Hepatocyte (in vitro differentiated cells): ENCODE data around the gene DPM1. TPM values are rescaled to one million over a fixed set of nuclear protein-coding genes. Genes with fewer than 3 reads are reported as not detected.

Source experiments
- DNase-seq: peaks from one replicate; pipeline ENCODE4 v3.0.0-alpha.2; 2016; ENCODE audit warnings: low spot score
- H2AFZ ChIP-seq: fragments of 200-600 bp; sonication (generic); 2 replicates; pipeline ENCODE4 v1.6.0; 2016; ENCODE audit warnings: antibody characterized with exemption, mild to moderate bottlenecking
- H3K27ac ChIP-seq: fragments of 200-600 bp; sonication (generic); 2 replicates; pipeline ENCODE4 v1.5.1; 2016; ENCODE audit warnings: mild to moderate bottlenecking
- H3K27me3 ChIP-seq: fragments of 200-600 bp; sonication (generic); 2 replicates; pipeline ENCODE4 v1.6.1; 2016
- H3K36me3 ChIP-seq: fragments of 200-600 bp; sonication (generic); replicated peaks from 2 replicates; pipeline ENCODE4 v1.5.1; 2016; ENCODE audit warnings: low read depth; ENCODE audit not compliant: insufficient read depth
- H3K4me1 ChIP-seq: fragments of 200-600 bp; sonication (generic); 2 replicates; pipeline ENCODE4 v1.5.1; 2016; ENCODE audit warnings: mild to moderate bottlenecking, moderate library complexity; ENCODE audit not compliant: insufficient read depth
- H3K4me2 ChIP-seq: fragments of 200-600 bp; sonication (generic); 2 replicates; pipeline ENCODE4 v1.6.0; 2016
- H3K4me3 ChIP-seq: fragments of 200-600 bp; sonication (generic); 2 replicates; pipeline ENCODE4 v1.5.1; 2016; ENCODE audit warnings: mild to moderate bottlenecking
- H3K79me2 ChIP-seq: fragments of 200-600 bp; sonication (generic); 2 replicates; pipeline ENCODE4 v1.6.0; 2017; ENCODE audit warnings: mild to moderate bottlenecking
- H3K9me2 ChIP-seq: fragments of 200-600 bp; sonication (generic); replicated peaks from 2 replicates; pipeline ENCODE4 v1.6.0; 2017; ENCODE audit warnings: mild to moderate bottlenecking; ENCODE audit not compliant: insufficient read depth
- H3K9me3 ChIP-seq: fragments of 200-600 bp; sonication (generic); 2 replicates; pipeline ENCODE4 v1.5.1; 2016; ENCODE audit warnings: low read depth, mild to moderate bottlenecking
- H4K20me1 ChIP-seq: fragments of 200-600 bp; sonication (generic); 2 replicates; pipeline ENCODE4 v1.6.0; 2016; ENCODE audit warnings: mild to moderate bottlenecking; ENCODE audit not compliant: insufficient read depth, poor library complexity, severe bottlenecking
- CTCF ChIP-seq: fragments of 200-600 bp; sonication (generic); IDR thresholded peaks from 2 replicates; pipeline ENCODE4 v1.5.1; 2016; ENCODE audit warnings: antibody characterized with exemption, mild to moderate bottlenecking; ENCODE audit not compliant: poor library complexity
- EZH2 ChIP-seq: fragments of 200-600 bp; sonication (generic); IDR thresholded peaks from 2 replicates; pipeline ENCODE4 v1.6.1; 2016; ENCODE audit warnings: antibody characterized with exemption, mild to moderate bottlenecking, borderline replicate concordance
- EZH2phosphoT487 ChIP-seq: fragments of 200-600 bp; sonication (generic); IDR thresholded peaks from one replicate; pipeline ENCODE4 v1.6.1; 2018; ENCODE audit warnings: antibody characterized with exemption, mild to moderate bottlenecking, low read depth, moderate library complexity; ENCODE audit not compliant: unreplicated experiment, severe bottlenecking
- WGBS: methylation state at CpG from one replicate; pipeline ENCODE4 v1.1.6; 2016; ENCODE audit warnings: low lambda C conversion rate; ENCODE audit errors: missing lambda C conversion rate; 5-methylcytosine and 5-hydroxymethylcytosine counted together
- polyA plus RNA-seq: library from polyadenylated mRNA; unstranded; fragments of >200 nt; fragmentation: Nextera tagmentation; extraction: Ambion mirVana; gene quantifications from 2 replicates; pipeline ENCODE4 v1.2.1, GENCODE V29; 2016
- total RNA-seq: library from RNA; depleted of rRNA; stranded (reverse); fragments of >200 nt; gene quantifications from 2 replicates; pipeline ENCODE4 v1.2.3, GENCODE V29; 2014

DPM1 gene
- total and polyA plus RNA-seq, 2 experiments from 2014 or later, result 72.9 to 84.3 TPM

GRCh38 chr20:50953821-50954220, 4.5 kb downstream of the DPM1 start:
- H3K9me2 ChIP-seq, result no peaks in the 10 kb centered on the region
- no peak overlapping the region for H3K27ac ChIP-seq
- no peak overlapping the region for H3K4me3 ChIP-seq
- H3K9me3 ChIP-seq, result no peaks in the 10 kb centered on the region
- H3K36me3 ChIP-seq, result no peaks in the 10 kb centered on the region
- H3K4me1 ChIP-seq, result no peaks in the 10 kb centered on the region
- no peaks in the 10 kb centered on the region for H3K27me3 ChIP-seq
- peaks cover 89% of the 10 kb centered on the region for H3K79me2 ChIP-seq
- no peak overlapping the region for H3K4me2 ChIP-seq
- H2AFZ ChIP-seq, result no peak overlapping the region
- no peak for DNase-seq
- peaks cover 43% of the 10 kb centered on the region for H4K20me1 ChIP-seq
- TF ChIP-seq CTCF, result no peak
- no peak for TF ChIP-seq EZH2
- TF ChIP-seq EZH2phosphoT487, result no peak

- Histone ChIP-seq H2AFZ (no peak overlapping the region), H3K4me3 (no peak overlapping the region), H4K20me1 (peaks cover 43% of the 10 kb centered on the region), H3K27ac (no peak overlapping the region), H3K36me3 (no peaks in the 10 kb centered on the region), H3K4me1 (no peaks in the 10 kb centered on the region), H3K4me2 (no peak overlapping the region), H3K79me2 (peaks cover 93% of the 10 kb centered on the region), H3K9me2 (no peaks in the 10 kb centered on the region), H3K9me3 (no peaks in the 10 kb centered on the region), H3K27me3 (no peaks in the 10 kb centered on the region)
- DNase-seq, result no peak
- TF ChIP-seq EZH2 (no peak), CTCF (no peak), EZH2phosphoT487 (no peak)
- 97% methylated on average over 2 of the region's 2 CpGs for WGBS
Observed at GRCh38 chr20:50953196-50953595, 5.1 kb downstream of the DPM1 start.

GRCh38 chr20:50948132-50948785, 10.1 kb downstream of the DPM1 start:
- Histone ChIP-seq H3K4me2 (no peak overlapping the region), H3K27me3 (no peaks in the 10 kb centered on the region), H3K4me1 (no peaks in the 10 kb centered on the region), H3K36me3 (peaks cover 5% of the 10 kb centered on the region), H4K20me1 (peaks cover 7% of the 10 kb centered on the region), H3K9me2 (no peaks in the 10 kb centered on the region), H3K79me2 (peaks cover 47% of the 10 kb centered on the region), H3K9me3 (no peaks in the 10 kb centered on the region), H3K27ac (no peak overlapping the region), H2AFZ (no peak overlapping the region), H3K4me3 (no peak overlapping the region)
- no peak for TF ChIP-seq EZH2phosphoT487
- no peak for TF ChIP-seq CTCF
- no peak for TF ChIP-seq EZH2
- DNase-seq, result no peak
- WGBS, result 89% methylated on average over 4 of the region's 4 CpGs

- no peaks in the 10 kb centered on the region for H3K27me3 ChIP-seq
- H3K4me1 ChIP-seq, result no peaks in the 10 kb centered on the region
- peaks cover 5% of the 10 kb centered on the region for H3K36me3 ChIP-seq
- 96% methylated on average over 7 of the region's 7 CpGs for WGBS
- H3K4me3 ChIP-seq, result no peak overlapping the region
- H3K9me2 ChIP-seq, result no peaks in the 10 kb centered on the region
- no peak overlapping the region for H3K4me2 ChIP-seq
- no peaks in the 10 kb centered on the region for H3K9me3 ChIP-seq
- H2AFZ ChIP-seq, result no peak overlapping the region
- no peak for DNase-seq
- TF ChIP-seq CTCF (no peak), EZH2 (no peak), EZH2phosphoT487 (no peak)
- no peaks in the 10 kb centered on the region for H4K20me1 ChIP-seq
- peaks cover 2% of the 10 kb centered on the region for H3K79me2 ChIP-seq
- H3K27ac ChIP-seq, result no peak overlapping the region
Observed at GRCh38 chr20:50943069-50943468, 15.3 kb downstream of the DPM1 start.
